Memory B cell (primary cell): Measurements from ENCODE around the gene IRS1.

Experiments
- ATAC-seq: fragments of 150-1000 bp; cut with Tn5 transposase; 2 replicates; pipeline ENCODE4 v1.10.0; 2021; ENCODE audit warnings: low read depth, mild to moderate bottlenecking, moderate library complexity
- DNase-seq, 2 donors: peaks; one replicate each; pipeline ENCODE4 v3.0.0; 2022; ENCODE audit warnings: low spot score in 2 of 2
- H3K27ac Mint-ChIP-seq: one replicate; pipeline ENCODE4 v1.8.0; 2022; ENCODE audit warnings: mild to moderate bottlenecking, moderate library complexity, mixed read lengths
- H3K27me3 Mint-ChIP-seq: one replicate; pipeline ENCODE4 v1.8.0; 2022; ENCODE audit warnings: mixed read lengths
- H3K36me3 Mint-ChIP-seq: one replicate; pipeline ENCODE4 v1.8.0; 2022; ENCODE audit warnings: mild to moderate bottlenecking, mixed read lengths
- H3K4me1 Mint-ChIP-seq: one replicate; pipeline ENCODE4 v1.8.0; 2022; ENCODE audit warnings: mixed read lengths
- H3K4me3 Mint-ChIP-seq: one replicate; pipeline ENCODE4 v1.8.0; 2022; ENCODE audit warnings: mild to moderate bottlenecking, moderate library complexity, mixed read lengths
- H3K9me3 Mint-ChIP-seq: one replicate; pipeline ENCODE4 v1.8.0; 2022; ENCODE audit warnings: mixed read lengths

The IRS1 gene

GRCh38 chr2:226699321-226699720 lies 100.3 kb downstream of the IRS1 start:
- Mint-ChIP-seq H3K27me3 (peaks cover 4% of the 10 kb centered on the region), H3K36me3 (no peaks in the 10 kb centered on the region), H3K4me1 (no peaks in the 10 kb centered on the region), H3K27ac (no peak overlapping the region), H3K9me3 (no peaks in the 10 kb centered on the region), H3K4me3 (no peak overlapping the region)
- ATAC-seq = no peak
- no peak for DNase-seq

GRCh38 chr2:226698671-226699070 lies 100.9 kb downstream of the IRS1 start:
- no peak overlapping the region for H3K27ac Mint-ChIP-seq
- peaks cover 4% of the 10 kb centered on the region for H3K27me3 Mint-ChIP-seq
- no peaks in the 10 kb centered on the region for H3K36me3 Mint-ChIP-seq
- no peak overlapping the region for H3K4me3 Mint-ChIP-seq
- H3K9me3 Mint-ChIP-seq = no peaks in the 10 kb centered on the region
- DNase-seq (no peak), ATAC-seq (no peak)
- H3K4me1 Mint-ChIP-seq = no peaks in the 10 kb centered on the region

- Mint-ChIP-seq H3K36me3 (no peaks in the 10 kb centered on the region), H3K4me1 (peaks cover 5% of the 10 kb centered on the region), H3K9me3 (no peaks in the 10 kb centered on the region), H3K4me3 (no peak overlapping the region), H3K27me3 (peaks cover 9% of the 10 kb centered on the region), H3K27ac (no peak overlapping the region)
- ATAC-seq (no peak), DNase-seq (no peak)
Measured at GRCh38 chr2:226694586-226695284, 104.9 kb downstream of the IRS1 start.

GRCh38 chr2:226694149-226694548 lies 105.5 kb downstream of the IRS1 start:
- Mint-ChIP-seq H3K9me3 (no peaks in the 10 kb centered on the region), H3K4me3 (no peak overlapping the region), H3K4me1 (peaks cover 5% of the 10 kb centered on the region), H3K27ac (no peak overlapping the region), H3K36me3 (no peaks in the 10 kb centered on the region), H3K27me3 (peaks cover 8% of the 10 kb centered on the region)
- DNase-seq (no peak), ATAC-seq (no peak)

GRCh38 chr2:226693521-226693920 lies 106.1 kb downstream of the IRS1 start:
- ATAC-seq = no peak
- no peak for DNase-seq
- Mint-ChIP-seq H3K27me3 (peaks cover 8% of the 10 kb centered on the region), H3K4me3 (no peak overlapping the region), H3K9me3 (no peaks in the 10 kb centered on the region), H3K4me1 (peaks cover 5% of the 10 kb centered on the region), H3K27ac (no peak overlapping the region), H3K36me3 (no peaks in the 10 kb centered on the region)

GRCh38 chr2:226692521-226693126 lies 107.0 kb downstream of the IRS1 start:
- H3K4me3 Mint-ChIP-seq = no peak overlapping the region
- no peaks in the 10 kb centered on the region for H3K36me3 Mint-ChIP-seq
- H3K27me3 Mint-ChIP-seq = peaks cover 9% of the 10 kb centered on the region
- H3K9me3 Mint-ChIP-seq = no peaks in the 10 kb centered on the region
- H3K27ac Mint-ChIP-seq = no peak overlapping the region
- ATAC-seq (no peak), DNase-seq (no peak)
- peaks cover 5% of the 10 kb centered on the region for H3K4me1 Mint-ChIP-seq

- H3K9me3 Mint-ChIP-seq = no peaks in the 10 kb centered on the region
Measured at GRCh38 chr2:226691255-226691654, 108.4 kb downstream of the IRS1 start.

GRCh38 chr2:226690461-226691024 lies 109.1 kb downstream of the IRS1 start:
- Mint-ChIP-seq H3K27me3 (peaks cover 9% of the 10 kb centered on the region), H3K36me3 (no peaks in the 10 kb centered on the region), H3K4me3 (no peak overlapping the region), H3K27ac (no peak overlapping the region), H3K9me3 (no peaks in the 10 kb centered on the region), H3K4me1 (peaks cover 5% of the 10 kb centered on the region)
- DNase-seq = no peak
- ATAC-seq = no peak

More at GRCh38 chr2:226691255-226691654, 108.4 kb downstream of the IRS1 start:
- Mint-ChIP-seq H3K27ac (no peak overlapping the region), H3K4me3 (no peak overlapping the region), H3K4me1 (peaks cover 5% of the 10 kb centered on the region), H3K36me3 (no peaks in the 10 kb centered on the region), H3K27me3 (peaks cover 9% of the 10 kb centered on the region)
- ATAC-seq = no peak
- no peak for DNase-seq

- no peak for ATAC-seq
- no peak for DNase-seq
- Mint-ChIP-seq H3K27me3 (peaks cover 13% of the 10 kb centered on the region), H3K36me3 (no peaks in the 10 kb centered on the region), H3K4me1 (peaks cover 7% of the 10 kb centered on the region), H3K9me3 (no peaks in the 10 kb centered on the region), H3K4me3 (no peak overlapping the region), H3K27ac (no peak overlapping the region)
Measured at GRCh38 chr2:226687641-226688253, 111.9 kb downstream of the IRS1 start.

- peaks cover 7% of the 10 kb centered on the region for H3K27me3 Mint-ChIP-seq
- ATAC-seq = no peak
- no peaks in the 10 kb centered on the region for H3K36me3 Mint-ChIP-seq
Measured at GRCh38 chr2:226684563-226684959, 115.1 kb downstream of the IRS1 start.

GRCh38 chr2:226683944-226684562 lies 115.6 kb downstream of the IRS1 start:
- DNase-seq = no peak
- no peak overlapping the region for H3K27ac Mint-ChIP-seq
- ATAC-seq = no peak
- peaks cover 2% of the 10 kb centered on the region for H3K4me1 Mint-ChIP-seq
- no peak overlapping the region for H3K4me3 Mint-ChIP-seq
- no peaks in the 10 kb centered on the region for H3K9me3 Mint-ChIP-seq
- no peaks in the 10 kb centered on the region for H3K36me3 Mint-ChIP-seq
- H3K27me3 Mint-ChIP-seq = peaks cover 7% of the 10 kb centered on the region

More at GRCh38 chr2:226684563-226684959, 115.1 kb downstream of the IRS1 start:
- H3K9me3 Mint-ChIP-seq = no peaks in the 10 kb centered on the region
- H3K4me3 Mint-ChIP-seq = no peak overlapping the region
- DNase-seq = no peak
- peaks cover 2% of the 10 kb centered on the region for H3K4me1 Mint-ChIP-seq
- no peak overlapping the region for H3K27ac Mint-ChIP-seq

GRCh38 chr2:226683196-226683595 lies 116.4 kb downstream of the IRS1 start:
- no peaks in the 10 kb centered on the region for H3K36me3 Mint-ChIP-seq
- peaks cover 2% of the 10 kb centered on the region for H3K4me1 Mint-ChIP-seq
- no peak overlapping the region for H3K4me3 Mint-ChIP-seq
- no peak overlapping the region for H3K27ac Mint-ChIP-seq
- peaks cover 5% of the 10 kb centered on the region for H3K27me3 Mint-ChIP-seq
- no peaks in the 10 kb centered on the region for H3K9me3 Mint-ChIP-seq
- DNase-seq (no peak), ATAC-seq (no peak)
